GM21723 (cell line): ENCODE data around the gene CHD6.

ENCODE experiments used
- ATAC-seq: cut with Tn5 transposase; IDR thresholded peaks from one replicate; pipeline ENCODE4 v1.9.1; 2021; ENCODE audit warnings: mild to moderate bottlenecking, moderate library complexity; ENCODE audit not compliant: unreplicated experiment

Gene CHD6

GRCh38 chr20:41510847-41511450, 107.2 kb downstream of the CHD6 start:
- no peak for ATAC-seq

- no peak for ATAC-seq
Observed at GRCh38 chr20:41510224-41510623, 108.0 kb downstream of the CHD6 start.

- no peak for ATAC-seq
Observed at GRCh38 chr20:41509316-41510200, 108.6 kb downstream of the CHD6 start.

DNA sequence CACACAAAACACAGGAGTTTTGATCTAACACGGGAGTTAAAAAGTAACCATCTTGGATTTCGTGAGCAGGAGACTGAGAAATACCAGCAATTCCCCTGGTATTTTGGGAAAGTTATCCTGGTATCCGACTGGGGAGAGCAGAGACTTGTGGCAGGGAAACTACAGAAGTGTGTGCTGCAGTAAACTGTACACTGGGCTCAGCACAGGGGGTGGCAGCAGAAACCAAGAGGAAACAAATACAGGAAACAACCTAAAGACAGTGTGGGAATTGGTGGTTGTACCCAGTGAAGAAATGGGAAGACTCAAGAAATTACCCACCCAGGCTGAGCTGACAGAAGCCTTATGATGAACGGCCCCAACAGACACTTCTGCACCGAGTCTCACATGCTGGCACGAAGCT, 109.8 kb downstream of the CHD6 start:
- ATAC-seq = no peak

DNA sequence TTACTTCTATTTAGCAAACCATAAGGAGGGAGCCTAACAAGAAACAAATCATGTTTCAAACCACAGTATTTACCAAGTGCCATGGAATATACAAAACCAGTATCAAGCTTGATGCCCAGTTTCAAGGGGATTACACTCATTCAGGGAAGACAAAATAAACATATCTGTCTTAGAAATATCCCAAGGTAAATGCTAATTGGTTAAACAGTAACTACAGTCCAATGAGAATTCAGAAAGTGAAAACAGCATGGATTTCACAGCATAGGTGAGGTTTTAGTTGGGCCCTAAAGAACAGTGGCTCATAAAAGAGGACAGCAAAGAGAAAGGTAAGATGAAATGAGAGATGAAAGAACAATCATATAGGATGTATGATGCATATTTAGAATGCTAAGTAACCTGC, 110.3 kb downstream of the CHD6 start:
- no peak for ATAC-seq

GRCh38 chr20:41507436-41507835, 110.7 kb downstream of the CHD6 start:
- ATAC-seq = no peak

GRCh38 chr20:41506192-41506915, 111.8 kb downstream of the CHD6 start:
- no peak for ATAC-seq

- ATAC-seq = no peak
Observed at GRCh38 chr20:41505184-41505583, 113.0 kb downstream of the CHD6 start.

DNA sequence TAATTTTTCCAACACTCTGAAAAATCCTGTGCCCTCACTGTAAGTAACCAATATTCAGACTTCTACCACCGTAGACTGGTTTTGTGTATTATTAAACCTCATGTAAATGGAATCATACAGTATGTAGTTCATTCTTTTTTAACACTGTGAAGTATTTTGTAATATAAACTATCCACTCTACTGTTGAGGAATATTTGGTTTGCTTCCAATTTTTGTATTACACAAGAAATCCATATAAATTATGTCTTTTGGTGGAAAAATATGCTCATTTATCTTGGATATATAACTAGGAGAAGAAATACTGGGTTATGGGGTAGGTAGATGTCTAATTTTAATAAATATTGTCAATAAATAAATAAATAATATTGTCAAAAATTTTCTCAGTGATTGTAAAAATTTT, 116.8 kb downstream of the CHD6 start:
- ATAC-seq = no peak

DNA sequence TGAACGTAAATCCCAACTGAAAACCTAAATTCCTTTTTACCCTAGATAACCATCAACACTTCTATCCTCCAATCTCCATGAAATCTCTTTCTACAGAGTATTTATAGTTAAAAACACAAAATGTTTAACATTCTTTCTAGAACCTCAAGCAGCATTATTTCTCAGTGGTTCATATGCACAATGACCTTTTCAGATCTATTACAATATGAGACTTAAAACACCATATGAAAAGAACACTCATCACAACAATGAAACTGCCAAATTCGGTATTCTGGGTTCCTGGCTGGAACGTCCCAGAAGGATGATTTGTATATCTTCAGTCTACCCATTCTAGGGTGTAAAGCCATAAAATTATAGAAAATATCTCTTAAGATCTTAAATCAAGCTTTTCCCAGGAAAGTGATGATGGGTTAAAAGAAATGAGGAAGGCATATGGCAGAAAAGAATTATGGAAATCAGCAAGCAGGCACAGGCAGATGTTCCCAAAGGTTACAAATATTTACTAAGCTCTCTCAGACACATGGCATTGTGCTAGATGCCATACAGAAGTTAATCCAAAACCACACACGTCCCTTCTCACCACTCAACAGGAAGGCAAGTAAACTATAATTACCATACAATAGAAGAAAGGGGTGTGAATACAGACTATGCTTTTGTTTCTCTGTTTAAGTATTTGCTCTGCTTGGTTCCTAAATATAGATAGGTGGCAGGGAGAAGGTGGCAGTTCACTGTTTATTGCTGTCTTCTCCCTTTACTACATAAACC, 118.0 kb downstream of the CHD6 start:
- ATAC-seq = no peak

DNA sequence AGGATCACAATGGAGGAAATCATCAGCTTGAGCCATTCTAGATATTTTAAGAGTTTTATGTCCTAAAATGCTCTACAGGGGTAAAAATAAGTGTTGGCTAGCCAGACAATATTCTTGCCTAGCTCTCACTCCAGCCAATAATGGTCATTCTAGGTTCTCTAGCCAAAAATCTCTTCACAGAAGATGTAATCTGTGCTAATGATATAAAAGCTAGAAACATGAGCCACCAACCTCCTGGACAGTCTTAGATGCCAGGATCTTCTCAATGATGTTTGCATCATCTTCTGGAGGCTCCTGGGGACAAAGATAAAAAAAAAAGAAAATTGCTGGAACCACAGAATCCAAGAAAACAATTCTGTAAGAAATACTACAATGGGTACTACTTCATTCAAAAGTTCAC, 119.1 kb downstream of the CHD6 start:
- ATAC-seq = no peak

GRCh38 chr20:41497186-41497895, 120.8 kb downstream of the CHD6 start:
- no peak for ATAC-seq

- ATAC-seq = no peak
Observed at GRCh38 chr20:41494451-41494850, 123.7 kb downstream of the CHD6 start.

- ATAC-seq = no peak
Observed at GRCh38 chr20:41483553-41483930, 134.6 kb downstream of the CHD6 start.

DNA sequence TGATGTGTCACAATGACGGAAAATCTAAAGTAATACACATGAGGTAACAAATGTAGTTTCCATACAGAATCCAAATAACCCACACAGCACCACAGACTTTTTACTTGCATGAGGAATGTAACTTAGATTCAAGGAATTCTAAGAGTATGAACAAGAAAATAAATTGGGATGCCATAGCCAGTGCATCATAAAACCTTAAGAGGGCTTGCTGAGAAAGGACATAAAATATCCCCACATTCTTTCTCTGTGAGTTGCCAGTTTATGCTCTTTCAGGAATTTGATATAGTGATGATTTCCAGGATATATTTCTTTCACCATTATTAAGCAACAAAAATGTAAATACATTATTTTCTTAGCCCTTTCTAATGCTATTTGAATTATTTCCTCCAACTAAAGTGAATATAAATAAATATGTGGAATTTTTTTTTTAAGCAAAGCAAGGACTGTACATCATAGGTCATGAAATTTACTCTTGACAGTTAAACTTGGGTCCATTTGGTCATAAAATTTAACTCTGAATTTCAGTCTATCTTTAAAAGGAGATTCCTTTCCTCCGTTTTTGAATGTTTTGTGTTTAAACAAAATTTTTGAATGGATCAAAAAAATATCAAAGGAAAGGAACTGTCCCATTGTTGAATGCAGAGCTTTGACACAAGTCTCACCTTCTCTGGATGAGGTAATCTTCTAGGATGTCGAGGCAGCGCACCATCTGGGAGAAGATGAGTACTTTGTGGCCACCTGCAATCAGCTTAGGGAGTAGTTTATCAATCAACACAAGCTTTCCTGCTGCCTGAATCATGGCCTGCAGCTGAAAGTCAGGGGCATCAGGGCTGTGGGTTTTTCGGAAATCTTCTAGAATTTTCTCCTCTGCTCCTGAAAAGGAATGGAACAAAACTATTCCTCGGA, 135.3 kb downstream of the CHD6 start:
- ATAC-seq = no peak

GRCh38 chr20:41480054-41480770, 138.0 kb downstream of the CHD6 start:
- no peak for ATAC-seq

- ATAC-seq = no peak
Observed at GRCh38 chr20:41479113-41479512, 139.1 kb downstream of the CHD6 start.

- no peak for ATAC-seq
Observed at GRCh38 chr20:41478026-41478425, 140.2 kb downstream of the CHD6 start.

DNA sequence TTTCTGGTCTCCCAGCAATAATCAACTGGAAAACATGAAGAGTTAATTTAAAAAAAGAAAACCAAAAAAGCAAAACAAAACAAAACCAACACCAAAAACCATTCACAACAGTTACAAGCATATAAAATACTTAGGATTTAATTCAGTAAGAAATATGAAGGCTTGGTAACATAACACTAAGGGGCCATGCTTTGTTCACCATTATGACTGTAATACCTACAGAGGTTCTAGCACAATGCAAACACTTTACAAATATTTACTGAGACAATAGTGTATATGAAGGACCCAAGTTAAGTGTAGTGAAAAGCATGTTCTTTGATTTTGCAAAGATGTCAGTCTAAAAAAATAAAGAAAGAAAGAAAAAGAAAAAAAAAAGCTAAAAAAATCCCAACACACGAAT, 141.7 kb downstream of the CHD6 start:
- no peak for ATAC-seq
